GM19328 (cell line): ENCODE results near the gene ZNF507.
A peak's percentile ranks its signal among the peaks of the same experiment; 100 is the strongest.

Experiments
- ATAC-seq: cut with Tn5 transposase; IDR thresholded peaks from one replicate; pipeline ENCODE4 v1.9.1; 2021; ENCODE audit warnings: mild to moderate bottlenecking, moderate library complexity; ENCODE audit not compliant: unreplicated experiment

ZNF507 gene

GRCh38 chr19:32345261-32346207 lies at the start of gene ZNF507:
ZNF507 (plus strand) TSS chr19:32345610; CDS start chr19:32352831, 7,221 bp downstream.
- peak; percentile 81 for ATAC-seq

- no peak for ATAC-seq
Observed at GRCh38 chr19:32296694-32297093, 48.7 kb upstream of the ZNF507 start.

GRCh38 chr19:32302778-32303177 lies 42.6 kb upstream of the ZNF507 start:
- no peak for ATAC-seq

- ATAC-seq, result no peak
Observed at GRCh38 chr19:32303193-32303592, 42.2 kb upstream of the ZNF507 start.

GRCh38 chr19:32307591-32307990 lies 37.8 kb upstream of the ZNF507 start:
- ATAC-seq, result no peak

GRCh38 chr19:32308431-32309077 lies 36.9 kb upstream of the ZNF507 start:
- no peak for ATAC-seq

GRCh38 chr19:32309711-32310390 lies 35.6 kb upstream of the ZNF507 start:
- no peak for ATAC-seq

GRCh38 chr19:32311371-32311770 lies 34.0 kb upstream of the ZNF507 start:
- ATAC-seq, result no peak

- ATAC-seq, result no peak
Observed at GRCh38 chr19:32313569-32314265, 31.7 kb upstream of the ZNF507 start.

GRCh38 chr19:32316034-32316433 lies 29.4 kb upstream of the ZNF507 start:
- ATAC-seq, result no peak

- ATAC-seq, result no peak
Observed at GRCh38 chr19:32317086-32317485, 28.3 kb upstream of the ZNF507 start.

GRCh38 chr19:32318884-32319520 lies 26.4 kb upstream of the ZNF507 start:
- ATAC-seq, result no peak

- no peak for ATAC-seq
Observed at GRCh38 chr19:32322541-32322940, 22.9 kb upstream of the ZNF507 start.

- ATAC-seq, result no peak
Observed at GRCh38 chr19:32324631-32325285, 20.7 kb upstream of the ZNF507 start.

- ATAC-seq, result no peak
Observed at GRCh38 chr19:32330213-32330857, 15.1 kb upstream of the ZNF507 start.

- no peak for ATAC-seq
Observed at GRCh38 chr19:32333227-32333626, 12.2 kb upstream of the ZNF507 start.

- no peak for ATAC-seq
Observed at GRCh38 chr19:32336259-32337083, 8.9 kb upstream of the ZNF507 start.

- no peak for ATAC-seq
Observed at GRCh38 chr19:32337084-32337808, 8.2 kb upstream of the ZNF507 start.
